ENCODE data around the gene MFAP1. TPM values are rescaled to one million over a fixed set of nuclear protein-coding genes. Genes with fewer than 3 reads are reported as not detected.
"Not testable (repeated sequence)": the region's sequence is repeated elsewhere in the genome, so short reads cannot be mapped to it uniquely, and the experiment has no call there.

The MFAP1 gene
- total RNA-seq, 1 donor, result 23.7 TPM

DNA sequence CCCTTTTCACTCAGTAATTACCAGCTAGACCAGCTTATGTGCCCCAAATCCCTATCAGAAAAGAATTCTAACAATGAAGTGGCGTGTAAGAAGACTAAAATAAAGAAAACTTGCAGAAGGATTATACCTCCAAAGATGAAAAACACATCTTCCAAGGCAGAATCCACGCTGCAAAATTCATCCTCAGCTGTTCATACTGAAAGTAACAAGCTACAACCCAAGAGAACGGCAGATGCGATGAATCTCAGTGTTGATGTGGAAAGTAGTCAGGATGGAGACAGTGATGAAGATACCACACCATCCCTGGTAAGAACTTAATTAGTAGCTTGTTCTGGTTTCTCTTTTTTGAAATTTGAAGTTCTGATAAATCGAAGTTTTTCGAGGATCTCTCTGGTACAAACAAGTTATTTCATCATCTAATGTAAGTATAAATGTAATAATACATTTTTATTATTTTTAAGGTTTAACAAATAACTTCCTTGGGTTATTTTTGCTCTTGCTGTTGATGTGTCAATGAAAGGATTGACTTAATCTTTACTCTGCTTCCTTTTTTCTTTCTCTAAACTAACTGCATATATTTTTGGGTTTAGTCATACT, 3.7 kb upstream of the MFAP1 start:
- TF ChIP-seq, protein P1, sequence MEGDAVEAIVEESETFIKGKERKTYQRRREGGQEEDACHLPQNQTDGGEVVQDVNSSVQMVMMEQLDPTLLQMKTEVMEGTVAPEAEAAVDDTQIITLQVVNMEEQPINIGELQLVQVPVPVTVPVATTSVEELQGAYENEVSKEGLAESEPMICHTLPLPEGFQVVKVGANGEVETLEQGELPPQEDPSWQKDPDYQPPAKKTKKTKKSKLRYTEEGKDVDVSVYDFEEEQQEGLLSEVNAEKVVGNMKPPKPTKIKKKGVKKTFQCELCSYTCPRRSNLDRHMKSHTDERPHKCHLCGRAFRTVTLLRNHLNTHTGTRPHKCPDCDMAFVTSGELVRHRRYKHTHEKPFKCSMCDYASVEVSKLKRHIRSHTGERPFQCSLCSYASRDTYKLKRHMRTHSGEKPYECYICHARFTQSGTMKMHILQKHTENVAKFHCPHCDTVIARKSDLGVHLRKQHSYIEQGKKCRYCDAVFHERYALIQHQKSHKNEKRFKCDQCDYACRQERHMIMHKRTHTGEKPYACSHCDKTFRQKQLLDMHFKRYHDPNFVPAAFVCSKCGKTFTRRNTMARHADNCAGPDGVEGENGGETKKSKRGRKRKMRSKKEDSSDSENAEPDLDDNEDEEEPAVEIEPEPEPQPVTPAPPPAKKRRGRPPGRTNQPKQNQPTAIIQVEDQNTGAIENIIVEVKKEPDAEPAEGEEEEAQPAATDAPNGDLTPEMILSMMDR (IDR thresholded peaks at IDR 0.05; ENCODE audit: insufficient read depth, low read depth, low read length), result no peak
- DNase-seq (ENCODE audit: low read depth), result peak; percentile 21
- peak overlapping the region; percentile 73 for H3K4me3 ChIP-seq (ENCODE audit: low read depth, low read length)

DNA sequence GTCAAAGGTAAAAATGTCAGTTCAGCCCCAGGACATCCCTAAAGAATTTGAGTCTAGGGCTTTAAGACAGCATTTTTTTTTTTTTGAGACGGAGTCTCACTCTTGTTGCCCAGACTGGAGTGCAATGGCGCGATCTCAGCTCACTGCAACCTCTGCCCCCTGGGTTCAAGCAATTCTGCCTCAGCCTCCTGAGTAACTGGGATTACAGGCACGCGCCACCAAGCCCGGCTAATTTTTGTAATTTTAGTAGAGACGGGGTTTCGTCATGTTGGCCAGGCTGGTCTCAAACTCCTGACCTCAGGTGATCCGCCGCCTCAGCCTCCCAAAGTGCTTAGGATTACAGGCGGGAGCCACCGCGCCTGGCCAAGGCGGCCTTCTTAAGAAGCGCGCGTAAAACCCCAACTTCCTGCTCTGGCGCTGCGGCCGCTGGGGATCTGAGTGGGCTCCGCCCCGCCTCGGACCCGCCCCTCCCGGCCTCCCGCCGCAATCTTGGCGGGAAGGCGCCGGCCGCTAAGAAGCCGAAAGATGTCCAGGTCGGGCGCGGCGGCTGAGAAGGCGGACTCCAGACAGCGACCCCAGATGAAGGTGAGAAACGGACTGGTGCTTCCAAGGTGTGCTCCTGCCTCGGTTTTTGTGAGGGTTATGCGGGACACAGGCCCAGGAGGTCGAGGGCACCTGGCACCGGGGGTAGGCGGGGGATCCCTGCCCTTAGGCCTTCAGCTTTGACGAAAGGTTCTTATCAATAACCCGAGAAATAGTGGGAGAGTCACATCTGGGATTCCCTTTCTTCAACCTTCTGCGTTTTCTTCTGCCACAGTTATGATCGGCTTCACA, 2.2 kb upstream of the MFAP1 start, which contains the start of gene WDR76:
Gene WDR76 (plus strand): TSS at position 495 of the 834 bp plus-strand sequence. CDS start 31 bp downstream, at position 526.
- H3K4me3 ChIP-seq (ENCODE audit: low read depth, low read length), result peak within 1 kb of the TSS; percentile 73
- peak; percentile 88 for DNase-seq (ENCODE audit: low read depth)
- TF ChIP-seq, protein P1 (IDR thresholded peaks at IDR 0.05; ENCODE audit: insufficient read depth, low read depth, low read length), result no peak

DNA sequence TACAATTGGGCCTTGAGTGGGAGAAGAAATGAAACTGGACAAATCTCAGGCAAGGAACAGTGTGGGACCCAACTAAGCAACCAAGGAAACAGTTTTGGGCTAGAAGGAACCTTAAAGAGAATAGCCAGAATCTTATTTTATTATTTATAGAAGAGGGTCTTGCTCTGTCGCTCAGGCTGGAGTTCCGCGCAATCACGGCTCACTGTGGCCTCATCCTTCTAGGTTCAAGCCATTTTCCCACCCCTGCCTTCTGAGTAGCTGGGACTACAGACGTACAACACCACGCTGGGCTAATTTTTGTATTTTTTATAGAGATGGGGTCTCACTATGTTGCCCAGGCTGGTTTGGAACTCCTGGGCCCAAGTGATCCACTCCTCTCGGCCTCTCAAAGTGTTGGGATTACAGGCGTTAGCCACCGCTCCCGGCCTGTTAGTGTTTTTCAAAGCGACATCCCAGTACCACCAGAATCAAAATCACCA, 1.6 kb upstream of the MFAP1 start:
- no peak for DNase-seq (ENCODE audit: low read depth)
- peak overlapping the region; percentile 73 for H3K4me3 ChIP-seq (ENCODE audit: low read depth, low read length)
- TF ChIP-seq, protein P1 (IDR thresholded peaks at IDR 0.05; ENCODE audit: insufficient read depth, low read depth, low read length), result no peak

DNA sequence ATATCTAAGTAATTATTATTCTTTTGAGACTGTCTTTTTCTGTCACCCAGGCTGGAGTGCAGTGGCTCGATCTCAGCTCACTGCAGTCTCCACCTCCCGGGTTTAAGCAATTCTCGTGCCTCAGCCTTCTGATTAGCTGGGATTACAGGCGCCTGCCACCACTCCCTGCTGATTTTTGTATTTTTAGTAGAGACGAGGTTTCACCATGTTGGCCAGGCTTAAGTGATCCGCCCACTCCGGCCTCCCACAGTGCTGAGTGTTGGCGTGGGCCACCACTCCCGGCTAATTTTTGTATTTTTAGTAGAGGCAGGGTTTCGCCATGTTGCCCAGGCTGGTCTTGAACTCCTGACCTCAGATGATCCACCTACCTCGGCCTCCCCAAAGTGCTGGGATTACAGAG, 815 bp upstream of the MFAP1 start:
- not testable (repeated sequence) for DNase-seq (ENCODE audit: low read depth); H3K4me3 ChIP-seq (ENCODE audit: low read depth, low read length)

DNA sequence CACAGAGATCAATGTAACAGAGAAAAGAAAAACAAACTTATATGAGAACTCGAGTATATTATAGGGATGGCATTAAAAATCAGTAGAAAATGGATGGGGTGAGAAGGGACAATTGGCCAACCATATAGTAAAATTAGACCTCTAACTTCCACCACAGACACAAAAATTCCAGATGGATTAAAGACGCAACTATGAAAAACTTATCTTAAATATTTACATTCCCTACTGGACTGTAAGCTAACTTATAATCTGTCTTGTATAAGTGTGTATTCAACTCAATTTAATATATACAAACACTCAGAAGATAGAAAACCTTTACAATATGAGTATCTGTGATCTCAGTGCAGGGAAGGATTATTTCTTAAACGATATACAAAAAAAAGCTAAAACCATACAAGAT, 3.0 kb downstream of the MFAP1 start:
- peak overlapping the region; percentile 30 for H3K4me3 ChIP-seq (ENCODE audit: low read depth, low read length)
- peak; percentile 62 for DNase-seq (ENCODE audit: low read depth)
- TF ChIP-seq, protein P1 (IDR thresholded peaks at IDR 0.05; ENCODE audit: insufficient read depth, low read depth, low read length), result no peak

DNA sequence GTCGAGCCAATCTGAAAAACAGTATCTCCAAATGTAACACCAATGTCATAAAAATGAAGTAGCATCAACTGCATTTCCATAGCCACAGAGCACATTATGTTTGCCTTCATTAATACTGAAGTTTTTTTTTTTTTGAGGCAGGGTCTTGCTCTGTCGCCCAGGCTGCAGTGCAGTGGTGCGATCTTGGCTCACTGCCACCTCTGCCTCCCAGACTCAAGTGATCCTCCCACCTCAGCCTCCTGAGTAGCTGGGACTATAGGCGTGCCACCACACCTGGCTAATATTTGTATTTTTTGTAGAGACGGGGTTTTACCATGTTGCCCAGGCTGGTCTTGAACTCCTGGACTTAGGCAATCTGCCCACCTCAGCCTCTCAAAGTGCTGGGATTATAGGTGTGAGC, 9.4 kb downstream of the MFAP1 start:
- not testable (repeated sequence) for DNase-seq (ENCODE audit: low read depth); H3K4me3 ChIP-seq (ENCODE audit: low read depth, low read length)

DNA sequence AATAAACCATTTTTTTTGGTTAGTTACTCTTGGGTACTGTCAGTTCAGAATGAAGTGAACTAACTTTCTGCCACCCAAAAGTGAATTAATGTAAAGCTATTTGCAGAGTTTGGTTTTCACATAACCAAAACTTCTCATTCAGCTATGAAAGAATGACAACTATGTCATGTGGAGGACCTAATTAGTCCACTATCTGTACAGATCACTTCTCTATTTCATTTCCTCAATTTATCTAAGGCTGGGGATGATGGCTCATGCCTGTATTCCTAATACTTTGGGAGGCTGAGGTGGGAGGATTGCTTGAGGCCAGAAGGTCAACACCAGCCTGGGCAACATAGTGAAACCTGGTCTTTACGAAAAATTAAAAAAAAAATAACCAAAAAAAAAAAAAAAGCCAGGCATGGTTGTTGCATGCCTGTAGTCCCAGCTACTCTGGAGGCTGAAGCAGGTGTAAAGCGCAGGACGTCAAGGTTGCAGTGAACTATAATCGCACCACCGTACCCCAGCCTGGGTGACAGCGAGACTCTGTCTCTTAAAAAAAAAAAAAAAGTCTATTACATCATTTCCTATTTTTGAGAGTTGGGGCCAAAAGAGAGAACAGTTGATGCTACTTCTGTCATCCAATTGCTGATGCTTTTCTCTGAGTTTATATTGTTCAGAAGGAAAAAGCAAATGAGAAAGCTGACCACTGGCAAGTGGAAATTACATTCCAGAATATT, 15.4 kb downstream of the MFAP1 start:
- DNase-seq (ENCODE audit: low read depth), result no peak
- TF ChIP-seq, protein P1 (IDR thresholded peaks at IDR 0.05; ENCODE audit: insufficient read depth, low read depth, low read length), result no peak
- no peak overlapping the region for H3K4me3 ChIP-seq (ENCODE audit: low read depth, low read length)

All from fibroblast of villous mesenchyme (primary cell).